ENCODE data around the gene BTBD7.

GRCh38 chr14:93286212-93286890 is 46.5 kb downstream of the BTBD7 start:
- no peak for TF ChIP-seq CTCF (IDR thresholded peaks at IDR 0.05; ENCODE audit: insufficient read depth, low read length, poor library complexity, severe bottlenecking)
- TF ChIP-seq EZH2phosphoT487 (conservative IDR thresholded peaks at IDR 0.05; ENCODE audit: low read length): no peak

Data from SU-DHL-6 (cell line).